ENCODE data around the gene MBOAT7.
"Not testable (repeated sequence)": the region's sequence is repeated elsewhere in the genome, so short reads cannot be mapped to it uniquely, and the experiment has no call there.

The MBOAT7 gene

DNA sequence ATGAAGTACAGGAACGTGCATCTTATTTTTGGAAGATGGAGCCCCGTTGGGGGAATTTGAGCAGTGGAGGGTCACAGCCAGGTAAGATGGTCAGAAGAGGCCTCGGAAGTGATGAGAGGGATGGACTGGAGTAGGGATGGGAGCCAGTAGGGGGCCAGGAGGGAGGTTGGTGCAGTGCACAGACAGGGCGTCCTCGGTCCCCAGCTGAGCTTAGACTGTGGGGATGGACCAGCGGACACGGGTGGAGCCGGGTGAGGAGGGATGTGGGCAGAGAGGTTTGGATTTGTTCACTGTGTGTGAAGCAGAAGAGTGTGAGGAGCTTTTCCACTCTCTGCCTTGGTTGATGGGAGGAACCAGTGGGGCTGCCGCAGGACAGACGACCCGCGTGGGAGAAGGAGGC is 21.9 kb upstream of the MBOAT7 start:
- Histone ChIP-seq H3K4me1 (ENCODE audit: insufficient read depth, insufficient read length) (peaks cover 22% of the 10 kb centered on the region), H3K4me3 (ENCODE audit: insufficient read length, low read depth) (no peak overlapping the region), H3K27me3 (ENCODE audit: insufficient read depth, insufficient read length) (no peaks in the 10 kb centered on the region), H3K36me3 (ENCODE audit: insufficient read depth, insufficient read length, low read length) (peaks cover 40% of the 10 kb centered on the region), H3K9ac (ENCODE audit: insufficient read length, low read depth) (no peak overlapping the region), H3K9me3 (ENCODE audit: insufficient read depth, low read length) (no peaks in the 10 kb centered on the region; the same call in 1 of the 2 replicates)
- no peak for TF ChIP-seq ZNF274 (IDR thresholded peaks at IDR 0.05; ENCODE audit: low read depth, low read length)
- no peak for TF ChIP-seq YY1 (IDR thresholded peaks at IDR 0.05; ENCODE audit: insufficient read depth, insufficient read length)
- TF ChIP-seq SUZ12 (IDR thresholded peaks at IDR 0.05; ENCODE audit: extremely low read depth, insufficient read depth, insufficient read length), result no peak
- DNase-seq (ENCODE audit: low read depth, low spot score), result no peak

GRCh38 chr19:54209811-54210494 is 20.6 kb upstream of the MBOAT7 start:
- no peak overlapping the region for H3K4me3 ChIP-seq (ENCODE audit: insufficient read length, low read depth)
- no peak for DNase-seq (ENCODE audit: low read depth, low spot score)

GRCh38 chr19:54209058-54209810 is 19.9 kb upstream of the MBOAT7 start:
- no peak overlapping the region for H3K4me3 ChIP-seq (ENCODE audit: insufficient read length, low read depth)

More at GRCh38 chr19:54209811-54210494, 20.6 kb upstream of the MBOAT7 start:
- Histone ChIP-seq H3K27me3 (ENCODE audit: insufficient read depth, insufficient read length) (no peaks in the 10 kb centered on the region), H3K4me1 (ENCODE audit: insufficient read depth, insufficient read length) (peaks cover 23% of the 10 kb centered on the region), H3K9me3 (ENCODE audit: insufficient read depth, low read length) (no peaks in the 10 kb centered on the region; the same call in 1 of the 2 replicates), H3K9ac (ENCODE audit: insufficient read length, low read depth) (no peak overlapping the region), H3K36me3 (ENCODE audit: insufficient read depth, insufficient read length, low read length) (peaks cover 53% of the 10 kb centered on the region)
- TF ChIP-seq ZNF274 (IDR thresholded peaks at IDR 0.05; ENCODE audit: low read depth, low read length) (no peak), YY1 (IDR thresholded peaks at IDR 0.05; ENCODE audit: insufficient read depth, insufficient read length) (no peak), SUZ12 (IDR thresholded peaks at IDR 0.05; ENCODE audit: extremely low read depth, insufficient read depth, insufficient read length) (no peak)

GRCh38 chr19:54208784-54209057 is 19.3 kb upstream of the MBOAT7 start:
- Histone ChIP-seq H3K4me1 (ENCODE audit: insufficient read depth, insufficient read length) (peaks cover 25% of the 10 kb centered on the region), H3K36me3 (ENCODE audit: insufficient read depth, insufficient read length, low read length) (peaks cover 65% of the 10 kb centered on the region), H3K9ac (ENCODE audit: insufficient read length, low read depth) (no peak overlapping the region), H3K27me3 (ENCODE audit: insufficient read depth, insufficient read length) (no peaks in the 10 kb centered on the region), H3K4me3 (ENCODE audit: insufficient read length, low read depth) (no peak overlapping the region), H3K9me3 (ENCODE audit: insufficient read depth, low read length) (no peaks in the 10 kb centered on the region)
- TF ChIP-seq YY1 (IDR thresholded peaks at IDR 0.05; ENCODE audit: insufficient read depth, insufficient read length), result no peak
- DNase-seq (ENCODE audit: low read depth, low spot score), result no peak

More at GRCh38 chr19:54209058-54209810, 19.9 kb upstream of the MBOAT7 start:
- no peaks in the 10 kb centered on the region for H3K27me3 ChIP-seq (ENCODE audit: insufficient read depth, insufficient read length)
- no peak for DNase-seq (ENCODE audit: low read depth, low spot score)
- H3K9me3 ChIP-seq (ENCODE audit: insufficient read depth, low read length), result no peaks in the 10 kb centered on the region
- H3K4me1 ChIP-seq (ENCODE audit: insufficient read depth, insufficient read length), result peaks cover 25% of the 10 kb centered on the region
- no peak overlapping the region for H3K9ac ChIP-seq (ENCODE audit: insufficient read length, low read depth)
- H3K36me3 ChIP-seq (ENCODE audit: insufficient read depth, insufficient read length, low read length), result peaks cover 60% of the 10 kb centered on the region
- no peak for TF ChIP-seq YY1 (IDR thresholded peaks at IDR 0.05; ENCODE audit: insufficient read depth, insufficient read length)
- TF ChIP-seq ZNF274 (IDR thresholded peaks at IDR 0.05; ENCODE audit: low read depth, low read length), result no peak
- TF ChIP-seq SUZ12 (IDR thresholded peaks at IDR 0.05; ENCODE audit: extremely low read depth, insufficient read depth, insufficient read length), result no peak

DNA sequence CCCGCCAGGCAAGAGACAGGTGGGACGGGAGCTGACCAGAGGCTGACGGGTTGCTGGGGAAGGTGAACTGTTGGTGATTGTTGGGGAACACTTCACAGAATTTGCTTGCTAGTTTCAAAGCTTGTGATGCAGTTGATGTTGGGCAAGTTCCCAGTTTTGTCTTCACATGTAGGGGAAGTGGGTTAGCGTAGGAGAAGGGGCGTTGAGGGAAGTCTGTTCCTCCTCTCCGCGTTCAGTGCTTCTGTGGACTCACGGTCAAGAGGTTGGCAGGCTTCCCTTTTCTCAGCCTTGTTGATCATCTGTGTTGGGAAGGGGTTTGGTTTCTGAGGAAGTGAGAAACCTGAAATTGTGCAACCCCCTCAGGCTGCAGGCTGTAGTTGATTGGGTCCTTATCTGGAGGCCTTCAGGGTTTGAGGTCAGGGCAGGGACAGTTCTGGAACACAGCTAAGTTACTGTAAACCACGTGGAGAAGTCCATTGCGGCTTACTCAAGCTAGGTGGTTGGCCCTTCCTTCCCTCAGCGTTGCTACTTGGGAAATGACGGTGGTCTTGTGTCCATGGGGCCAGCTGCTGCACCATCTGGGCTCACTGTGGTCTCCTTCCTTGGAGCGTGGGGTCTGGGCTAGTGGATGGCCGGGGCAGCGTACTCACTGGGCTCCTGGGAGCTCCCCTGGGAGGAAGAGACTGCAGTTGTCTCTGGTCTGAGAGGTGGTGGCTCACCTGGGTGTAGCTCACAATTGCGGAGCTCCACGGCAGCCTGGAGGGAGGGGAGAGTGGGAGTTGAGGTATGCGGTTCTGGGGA is 18.8 kb upstream of the MBOAT7 start:
- Histone ChIP-seq H3K9ac (ENCODE audit: insufficient read length, low read depth) (no peak overlapping the region), H3K4me3 (ENCODE audit: insufficient read length, low read depth) (no peak overlapping the region), H3K9me3 (ENCODE audit: insufficient read depth, low read length) (no peaks in the 10 kb centered on the region), H3K4me1 (ENCODE audit: insufficient read depth, insufficient read length) (peaks cover 28% of the 10 kb centered on the region), H3K27me3 (ENCODE audit: insufficient read depth, insufficient read length) (no peaks in the 10 kb centered on the region), H3K36me3 (ENCODE audit: insufficient read depth, insufficient read length, low read length) (peaks cover 70% of the 10 kb centered on the region)
- DNase-seq (ENCODE audit: low read depth, low spot score), result no peak
- TF ChIP-seq ZNF274 (IDR thresholded peaks at IDR 0.05; ENCODE audit: low read depth, low read length) (no peak), SUZ12 (IDR thresholded peaks at IDR 0.05; ENCODE audit: extremely low read depth, insufficient read depth, insufficient read length) (no peak), YY1 (IDR thresholded peaks at IDR 0.05; ENCODE audit: insufficient read depth, insufficient read length) (no peak)

GRCh38 chr19:54207676-54207982 is 18.2 kb upstream of the MBOAT7 start:
- Histone ChIP-seq H3K4me3 (ENCODE audit: insufficient read length, low read depth) (no peak overlapping the region), H3K36me3 (ENCODE audit: insufficient read depth, insufficient read length, low read length) (peaks cover 76% of the 10 kb centered on the region), H3K4me1 (ENCODE audit: insufficient read depth, insufficient read length) (peaks cover 29% of the 10 kb centered on the region), H3K27me3 (ENCODE audit: insufficient read depth, insufficient read length) (no peaks in the 10 kb centered on the region), H3K9me3 (ENCODE audit: insufficient read depth, low read length) (no peaks in the 10 kb centered on the region), H3K9ac (ENCODE audit: insufficient read length, low read depth) (no peak overlapping the region)
- no peak for DNase-seq (ENCODE audit: low read depth, low spot score)
- no peak for TF ChIP-seq ZNF274 (IDR thresholded peaks at IDR 0.05; ENCODE audit: low read depth, low read length)
- TF ChIP-seq SUZ12 (IDR thresholded peaks at IDR 0.05; ENCODE audit: extremely low read depth, insufficient read depth, insufficient read length), result no peak
- no peak for TF ChIP-seq YY1 (IDR thresholded peaks at IDR 0.05; ENCODE audit: insufficient read depth, insufficient read length)

- not testable (repeated sequence) for H3K9ac ChIP-seq (ENCODE audit: insufficient read length, low read depth); H3K4me3 ChIP-seq (ENCODE audit: insufficient read length, low read depth); DNase-seq (ENCODE audit: low read depth, low spot score); H3K27me3 ChIP-seq (ENCODE audit: insufficient read depth, insufficient read length); H3K9me3 ChIP-seq (ENCODE audit: insufficient read depth, low read length)
- Histone ChIP-seq H3K36me3 (ENCODE audit: insufficient read depth, insufficient read length, low read length) (peaks cover 80% of the 10 kb centered on the region), H3K4me1 (ENCODE audit: insufficient read depth, insufficient read length) (peaks cover 29% of the 10 kb centered on the region)
Measured at GRCh38 chr19:54207193-54207592, 17.8 kb upstream of the MBOAT7 start.
